Suprapubic skin (tissue), 3 donors: ENCODE measurements around the gene TMEM131.

Source experiments
- POLR2A ChIP-seq, 2 donors: fragments of 450-650 bp; IDR thresholded peaks; one replicate each; pipeline ENCODE4 v1.6.1; 2017; ENCODE audit warnings: antibody characterized with exemption in 2 of 2, mild to moderate bottlenecking in 2 of 2, moderate library complexity in 2 of 2
- TF ChIP-seq, protein P1 (sequence below), 2 donors: fragments of 200-600 bp in 1 of 2; fragments of 450-650 bp in 1 of 2; sonication (generic) in 1 of 2; IDR thresholded peaks; one replicate each; pipeline ENCODE4 v1.5.1; 2016 to 2019; ENCODE audit warnings: antibody characterized with exemption in 2 of 2, mild to moderate bottlenecking in 1 of 2, moderate library complexity in 1 of 2

DNA sequence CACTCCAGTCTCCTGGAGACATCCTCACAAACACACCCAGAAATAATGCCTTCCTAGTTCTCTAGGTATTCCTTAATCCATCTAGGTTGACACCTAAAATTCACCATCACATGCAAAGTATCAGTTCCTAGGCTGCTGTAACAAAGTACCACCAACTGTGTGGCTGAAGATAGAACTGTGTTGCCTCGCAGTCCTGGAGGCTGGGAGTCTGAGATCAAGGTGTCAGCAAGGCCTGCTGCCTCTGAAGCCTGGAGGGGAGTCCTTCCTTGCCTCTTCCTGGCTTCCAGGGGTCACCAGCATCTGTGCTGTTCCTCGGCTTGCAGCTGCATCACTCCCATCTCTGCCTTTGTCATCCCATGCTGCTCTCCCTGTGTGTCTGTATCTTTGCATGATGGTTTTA, 36.3 kb upstream of the TMEM131 start:
- TF ChIP-seq, protein P1, sequence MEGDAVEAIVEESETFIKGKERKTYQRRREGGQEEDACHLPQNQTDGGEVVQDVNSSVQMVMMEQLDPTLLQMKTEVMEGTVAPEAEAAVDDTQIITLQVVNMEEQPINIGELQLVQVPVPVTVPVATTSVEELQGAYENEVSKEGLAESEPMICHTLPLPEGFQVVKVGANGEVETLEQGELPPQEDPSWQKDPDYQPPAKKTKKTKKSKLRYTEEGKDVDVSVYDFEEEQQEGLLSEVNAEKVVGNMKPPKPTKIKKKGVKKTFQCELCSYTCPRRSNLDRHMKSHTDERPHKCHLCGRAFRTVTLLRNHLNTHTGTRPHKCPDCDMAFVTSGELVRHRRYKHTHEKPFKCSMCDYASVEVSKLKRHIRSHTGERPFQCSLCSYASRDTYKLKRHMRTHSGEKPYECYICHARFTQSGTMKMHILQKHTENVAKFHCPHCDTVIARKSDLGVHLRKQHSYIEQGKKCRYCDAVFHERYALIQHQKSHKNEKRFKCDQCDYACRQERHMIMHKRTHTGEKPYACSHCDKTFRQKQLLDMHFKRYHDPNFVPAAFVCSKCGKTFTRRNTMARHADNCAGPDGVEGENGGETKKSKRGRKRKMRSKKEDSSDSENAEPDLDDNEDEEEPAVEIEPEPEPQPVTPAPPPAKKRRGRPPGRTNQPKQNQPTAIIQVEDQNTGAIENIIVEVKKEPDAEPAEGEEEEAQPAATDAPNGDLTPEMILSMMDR (IDR thresholded peaks at IDR 0.05), result no peak
- TF ChIP-seq POLR2A (IDR thresholded peaks at IDR 0.05), result no peak
